Fibroblast of skin of back (primary cell): ENCODE results near the gene SMIM9.

Source experiments
- DNase-seq: peaks from one replicate; pipeline ENCODE4 v3.0.0-alpha.2; 2013

SMIM9 gene

DNA sequence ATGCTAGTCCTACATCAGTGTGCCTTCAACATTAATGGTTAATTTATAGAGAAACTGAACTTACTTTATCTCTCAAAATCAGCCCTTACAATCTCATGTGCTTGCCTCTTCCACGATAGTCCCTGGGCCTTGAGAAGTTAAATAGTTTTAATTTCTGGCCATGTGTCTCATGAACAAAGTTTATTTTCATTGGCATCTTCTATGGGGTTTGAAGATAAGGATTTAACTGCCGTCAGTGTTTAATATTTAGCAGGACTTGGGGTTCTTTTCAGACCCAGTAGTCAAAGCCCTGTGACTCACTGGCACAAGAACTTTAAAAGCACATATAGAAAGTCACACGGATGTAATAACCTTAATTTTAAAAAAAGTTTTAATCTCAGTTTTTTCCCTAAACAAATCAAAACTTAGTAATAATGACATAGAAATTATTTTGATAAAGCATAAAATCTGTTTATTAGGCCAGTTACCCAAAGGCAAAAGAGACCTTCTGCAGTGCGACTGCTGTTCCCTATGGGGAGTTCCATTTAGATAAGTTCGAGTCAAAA, 19.1 kb downstream of the SMIM9 start:
- DNase-seq = peak; percentile 13

DNA sequence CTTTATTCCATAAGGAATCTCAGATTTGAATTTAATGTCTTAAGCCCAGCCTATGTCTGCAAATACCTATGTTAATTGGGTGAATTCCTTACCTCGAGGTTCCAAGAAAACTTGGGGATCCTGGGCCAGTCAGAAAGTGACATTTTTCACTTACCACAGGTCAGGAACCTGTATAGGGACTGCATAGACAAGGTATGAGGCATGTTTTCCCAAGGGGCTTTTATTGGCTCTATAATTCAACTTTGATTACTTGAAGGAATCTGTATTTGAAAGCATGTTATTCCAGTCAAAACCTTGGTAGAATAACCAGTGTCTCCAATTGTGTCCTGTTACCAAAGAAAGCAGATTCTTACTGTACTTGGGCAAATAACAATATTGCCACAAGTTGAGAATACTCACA, 20.7 kb downstream of the SMIM9 start:
- no peak for DNase-seq

DNA sequence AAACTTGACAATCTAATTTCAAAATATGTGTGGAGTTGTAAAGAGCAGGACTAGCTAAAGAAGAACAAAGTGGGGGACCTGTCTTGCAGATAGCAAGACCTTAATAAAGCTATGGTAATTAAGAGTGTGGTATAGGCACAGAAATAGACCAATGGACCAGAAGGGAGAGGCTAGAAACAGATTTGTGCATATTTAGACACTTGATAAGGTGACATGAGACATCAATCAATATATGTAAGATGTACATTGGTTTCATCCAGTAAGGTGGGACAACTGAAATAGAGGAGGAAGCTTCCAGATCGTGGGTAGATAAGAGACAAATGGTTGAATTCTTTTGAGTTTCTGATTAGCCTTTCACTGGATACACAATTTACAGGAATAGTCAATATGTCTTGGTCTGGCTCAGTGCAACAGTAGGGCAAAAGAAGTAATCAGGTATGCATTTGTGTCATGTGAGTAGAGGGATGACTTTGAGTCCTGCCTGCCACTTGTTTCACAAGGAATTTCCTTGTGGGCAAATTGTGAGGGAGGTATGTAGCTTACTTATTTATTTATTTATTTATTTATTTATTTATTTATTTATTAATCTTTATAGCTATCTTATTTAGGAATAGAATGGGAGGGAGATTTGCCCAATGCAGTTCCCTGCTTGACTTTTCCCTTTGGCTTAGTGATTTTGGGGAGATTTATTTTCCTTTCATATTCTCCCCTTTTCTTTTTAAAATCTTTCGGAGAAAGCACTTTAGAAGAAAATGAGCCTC, 21.9 kb downstream of the SMIM9 start:
- no peak for DNase-seq

DNA sequence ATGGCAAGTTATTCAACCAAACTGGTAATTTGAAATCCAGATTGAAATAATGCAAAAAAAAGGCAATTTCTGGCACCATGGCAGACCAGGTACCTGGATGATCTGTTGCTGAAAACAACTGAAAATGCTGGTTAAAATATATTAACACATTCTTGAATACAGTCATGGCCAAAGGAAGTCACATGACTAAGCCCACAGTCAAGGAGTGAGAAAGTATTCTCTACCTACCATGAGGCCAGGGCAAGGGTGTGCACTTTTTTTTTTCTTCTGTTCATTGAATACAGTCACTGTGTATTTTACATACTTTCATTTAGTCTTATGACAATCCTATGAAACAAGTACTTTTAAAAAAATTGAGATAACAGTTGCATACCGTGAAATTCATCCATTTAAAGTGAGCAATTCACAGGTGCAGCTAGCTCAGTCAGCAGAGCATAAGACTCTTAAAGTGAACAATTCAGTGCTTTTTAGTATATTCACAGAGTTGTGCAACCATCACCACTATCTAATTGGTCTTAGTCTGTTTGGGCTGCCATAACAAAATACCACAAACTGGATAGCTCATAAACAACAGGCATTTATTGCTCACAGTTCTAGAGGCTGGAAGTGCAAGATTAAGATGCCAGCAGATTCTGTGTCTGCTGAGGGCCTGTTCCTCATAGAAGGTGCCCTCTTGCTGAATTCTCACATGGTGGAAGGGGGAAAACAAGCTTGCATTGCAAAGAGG, 24.4 kb downstream of the SMIM9 start:
- no peak for DNase-seq

DNA sequence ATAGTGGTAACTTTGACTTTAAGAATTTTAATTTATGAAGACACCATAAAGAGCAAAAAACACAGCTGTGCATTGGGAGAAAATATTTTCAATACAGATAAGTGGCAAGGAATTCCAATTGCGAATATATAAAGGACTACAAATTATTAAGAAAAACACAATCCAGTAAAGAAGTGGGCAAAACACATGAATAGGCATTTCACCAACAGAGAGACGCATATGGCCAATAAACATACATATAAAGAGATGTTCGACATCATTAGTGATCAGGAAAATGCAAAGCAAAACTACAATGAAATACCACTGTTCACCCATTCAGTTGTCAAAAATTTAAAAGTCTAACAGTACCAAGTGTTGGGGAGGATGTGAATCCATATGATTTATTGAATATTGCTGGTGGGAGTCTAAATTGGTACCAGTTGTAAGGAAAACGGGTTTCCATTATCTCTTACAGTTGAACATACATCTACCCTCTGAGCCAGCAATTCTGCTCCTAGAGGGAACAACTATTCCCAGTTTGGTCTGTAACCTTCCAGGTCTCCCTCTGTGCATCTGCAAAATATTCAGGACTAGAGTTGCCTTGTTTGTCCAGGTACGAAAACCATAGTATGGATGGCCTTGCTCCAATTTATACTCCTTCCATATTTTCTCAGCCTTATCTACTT, 27.5 kb downstream of the SMIM9 start:
- DNase-seq = no peak

DNA sequence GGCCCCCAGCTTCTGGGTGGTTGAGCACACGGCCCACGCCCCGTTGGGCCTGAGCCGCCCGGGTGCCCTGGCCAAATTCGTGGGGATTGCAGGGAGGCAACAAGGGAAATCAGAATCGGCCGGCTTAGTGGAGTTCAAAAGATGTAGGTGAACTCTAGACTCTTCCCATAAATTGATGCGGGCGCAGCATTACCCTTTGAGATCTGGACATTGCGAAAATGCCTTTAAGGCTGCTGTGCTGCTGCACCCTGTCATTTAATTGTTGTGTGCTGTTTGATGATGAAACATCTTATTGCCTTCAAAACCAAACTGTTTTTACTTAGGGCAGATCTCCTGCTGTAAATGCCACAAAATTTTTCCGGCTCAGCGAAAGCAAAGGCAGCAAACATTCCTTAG, 28.8 kb downstream of the SMIM9 start:
- DNase-seq = peak; percentile 13

DNA sequence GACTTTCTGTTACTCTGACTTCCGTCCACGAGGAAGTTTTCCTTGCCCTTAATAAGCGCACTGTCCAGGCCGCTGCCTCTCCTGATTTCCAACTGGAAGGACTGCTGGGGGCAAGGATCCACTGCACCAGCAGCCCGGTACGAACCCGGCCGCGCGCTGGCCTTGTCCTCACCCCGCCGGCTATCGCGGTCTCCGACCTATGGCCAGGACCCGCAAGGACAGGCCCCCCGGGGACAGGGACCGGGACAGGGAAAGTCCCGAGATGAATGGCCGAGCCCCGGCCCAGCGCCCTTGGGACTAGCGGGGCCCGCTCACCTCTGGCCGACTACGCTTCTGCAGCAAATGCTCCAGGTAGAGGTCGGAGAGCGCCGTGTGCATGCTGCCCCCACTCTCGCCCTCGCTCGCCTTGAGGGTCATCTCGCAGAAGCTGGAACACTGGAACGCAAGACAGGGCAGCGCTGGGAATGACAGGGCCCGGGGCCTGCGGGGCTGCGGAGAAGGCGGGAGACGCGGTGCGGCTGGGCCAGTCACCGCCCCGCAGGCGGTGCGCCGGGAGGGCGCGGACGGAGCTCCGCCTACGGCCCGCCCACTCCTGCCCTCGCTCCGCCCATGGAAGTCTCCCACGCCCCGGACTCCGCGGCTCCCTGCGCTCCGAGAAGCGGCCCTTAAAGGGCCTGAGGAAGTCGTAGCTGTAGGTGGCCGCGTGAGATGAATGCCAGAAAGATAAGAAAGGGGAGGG, 29.3 kb downstream of the SMIM9 start, which contains the start of gene MPP1:
MPP1 (minus strand) TSS at position 529 of the 739 bp plus-strand sequence; CDS start at position 417, 112 bp downstream.
- DNase-seq = peak; percentile 67

DNA sequence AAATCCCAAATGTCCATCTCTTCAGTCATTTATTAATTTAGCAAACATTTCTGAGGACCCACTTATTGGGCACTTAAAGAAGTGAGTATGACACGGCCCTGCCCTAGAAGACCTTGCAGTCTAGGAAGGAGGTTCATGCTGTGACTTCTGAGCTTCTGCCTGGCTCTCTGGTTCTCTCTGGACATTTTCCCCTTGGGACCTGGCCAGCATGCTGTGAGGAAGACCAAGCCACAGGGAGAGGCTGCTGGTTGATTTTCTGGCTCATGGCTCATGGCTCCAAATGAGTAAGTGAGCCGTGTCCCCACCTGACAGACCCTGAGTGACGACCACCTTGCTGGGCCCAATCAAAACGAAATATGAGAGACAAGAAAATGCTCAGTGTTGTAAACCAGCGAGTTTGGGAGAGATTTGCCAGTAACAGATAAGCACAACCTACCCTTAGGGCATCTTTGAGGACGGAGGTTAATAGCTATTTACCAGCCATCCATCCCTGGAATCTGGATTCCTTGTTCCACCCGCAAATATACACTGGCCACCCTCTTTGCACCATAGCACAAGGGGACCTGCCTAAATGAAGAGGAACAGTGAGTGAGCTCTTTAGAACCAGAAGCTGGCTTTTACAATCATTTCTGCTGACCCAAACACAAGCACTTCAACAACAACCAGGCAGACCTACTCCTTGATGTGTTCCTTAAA, 30.1 kb downstream of the SMIM9 start:
- no peak for DNase-seq

DNA sequence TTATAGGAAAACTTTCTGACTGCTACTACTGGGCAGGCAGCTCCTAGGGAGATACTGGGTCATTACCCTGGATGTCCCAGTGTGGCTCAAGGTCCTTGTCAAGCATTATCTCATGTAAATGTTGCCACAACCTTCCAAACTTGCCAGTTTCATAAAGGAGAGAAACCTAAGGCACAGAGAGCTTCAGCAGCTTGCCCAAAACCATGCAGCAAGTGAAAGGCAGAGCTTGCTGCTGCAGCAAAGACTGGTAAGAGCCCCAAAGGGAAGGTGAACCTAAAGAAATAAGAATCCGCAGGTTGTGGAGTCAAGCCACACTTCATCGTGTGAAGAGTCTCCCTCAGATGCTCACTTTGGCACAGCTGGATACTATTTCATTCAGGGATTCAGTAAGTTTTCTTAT, 31.5 kb downstream of the SMIM9 start:
- no peak for DNase-seq

DNA sequence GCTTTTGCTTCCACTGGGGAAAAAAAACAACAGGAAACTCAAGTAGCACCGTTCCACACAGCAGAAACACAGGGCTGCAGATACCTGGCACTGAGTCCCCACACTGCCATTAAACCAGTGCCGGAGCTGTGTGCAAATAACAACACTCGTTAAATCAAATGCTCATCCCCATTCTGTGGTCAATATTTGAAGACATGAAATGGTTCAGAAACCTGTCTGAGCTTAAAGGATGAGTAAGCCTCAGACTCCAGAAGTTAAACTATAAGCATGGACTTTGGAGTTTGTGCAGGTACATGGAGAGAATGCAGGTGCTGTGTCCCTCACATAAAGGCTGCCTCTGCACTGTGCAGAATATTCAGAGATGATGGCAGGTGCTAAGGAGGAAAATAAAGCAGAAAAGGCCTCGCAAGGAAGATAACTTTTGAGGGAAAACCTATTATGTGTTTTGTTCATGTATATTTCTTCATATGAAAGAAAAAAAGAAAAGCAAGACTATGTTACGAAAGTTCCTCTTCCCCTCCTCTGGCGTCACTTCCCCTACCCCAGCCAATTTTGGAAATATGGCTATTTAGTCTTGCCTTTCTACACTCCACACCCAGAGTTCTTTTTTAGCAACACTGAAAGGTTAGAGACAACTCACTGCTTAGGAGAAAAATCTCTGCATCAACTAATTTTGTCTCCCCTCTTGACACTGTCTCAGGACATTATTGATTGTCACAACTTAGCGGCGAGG, 33.8 kb downstream of the SMIM9 start:
- DNase-seq = no peak

DNA sequence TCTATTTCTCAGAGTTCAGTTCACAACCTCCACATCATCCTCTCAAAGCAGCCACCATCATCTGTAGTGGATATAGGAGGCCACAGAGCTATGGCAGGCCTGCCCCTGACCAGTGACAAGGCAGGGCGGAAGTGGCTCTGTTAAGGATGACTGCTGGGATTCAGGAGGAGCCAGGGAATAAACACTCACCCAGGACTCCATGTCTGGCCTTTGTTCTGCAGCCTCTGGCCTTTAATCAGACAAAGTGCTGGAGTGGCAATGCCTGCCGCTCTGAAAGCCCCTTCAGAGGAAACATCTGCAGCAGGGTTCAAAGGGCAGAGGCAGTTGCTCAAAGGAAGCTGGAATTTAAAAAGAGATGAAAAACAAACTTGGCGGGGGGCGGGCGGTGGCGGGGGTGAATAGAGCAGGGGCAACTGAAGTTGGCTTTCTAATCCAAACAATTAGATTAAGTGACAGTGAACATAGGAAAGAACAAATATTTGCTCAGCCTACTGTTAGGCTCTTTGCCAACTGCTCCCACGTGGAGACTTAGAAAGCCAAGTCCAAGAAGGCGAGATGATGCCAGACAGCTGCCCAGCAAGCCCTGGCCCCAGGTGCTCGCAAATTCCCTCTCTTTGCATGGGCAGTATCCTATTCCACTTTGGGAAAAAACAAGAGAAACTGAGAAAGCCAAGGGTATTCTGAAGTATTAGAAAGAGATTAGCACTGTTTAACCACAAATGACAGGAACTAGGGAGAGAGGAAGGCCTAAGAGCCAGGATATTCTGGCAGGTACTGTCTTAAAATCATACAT, 34.7 kb downstream of the SMIM9 start:
- DNase-seq = no peak

DNA sequence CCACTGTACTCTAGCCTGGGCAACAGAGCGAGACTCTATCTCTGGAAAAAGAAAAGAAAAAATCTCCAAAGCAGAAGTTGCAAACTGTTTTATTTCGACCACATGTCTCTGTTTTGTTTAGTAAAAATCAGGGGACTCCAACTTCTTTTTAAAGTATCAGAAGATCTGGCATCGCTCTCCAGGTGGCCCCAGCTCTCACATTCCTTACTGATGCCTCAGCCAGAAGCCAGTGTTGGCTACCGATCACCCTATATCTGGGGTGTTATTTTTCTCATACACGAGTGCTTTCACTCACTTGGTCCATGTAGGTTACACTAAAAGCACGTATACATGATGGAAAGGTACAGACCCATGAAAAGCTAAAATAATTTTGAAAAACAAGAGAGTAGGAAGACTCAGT, 37.5 kb downstream of the SMIM9 start:
- no peak for DNase-seq

DNA sequence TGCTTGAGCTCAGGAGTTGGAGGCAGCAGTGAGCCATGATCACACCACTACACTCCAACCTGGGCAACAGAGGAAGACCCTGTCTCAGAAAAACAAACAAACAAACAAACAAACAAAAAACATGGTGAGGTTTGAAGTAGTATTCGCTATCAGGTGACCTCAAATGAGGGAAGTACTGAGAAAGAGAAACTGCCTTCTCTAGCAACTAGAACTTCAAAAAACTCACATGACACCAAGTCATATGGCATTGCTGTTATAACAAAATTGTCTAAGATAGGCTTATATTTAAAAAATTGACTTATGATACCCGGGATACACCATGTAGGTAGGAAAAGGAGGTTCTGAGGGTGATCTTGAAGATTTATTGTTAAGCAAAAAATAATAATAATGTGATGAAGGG, 39.4 kb downstream of the SMIM9 start:
- no peak for DNase-seq

DNA sequence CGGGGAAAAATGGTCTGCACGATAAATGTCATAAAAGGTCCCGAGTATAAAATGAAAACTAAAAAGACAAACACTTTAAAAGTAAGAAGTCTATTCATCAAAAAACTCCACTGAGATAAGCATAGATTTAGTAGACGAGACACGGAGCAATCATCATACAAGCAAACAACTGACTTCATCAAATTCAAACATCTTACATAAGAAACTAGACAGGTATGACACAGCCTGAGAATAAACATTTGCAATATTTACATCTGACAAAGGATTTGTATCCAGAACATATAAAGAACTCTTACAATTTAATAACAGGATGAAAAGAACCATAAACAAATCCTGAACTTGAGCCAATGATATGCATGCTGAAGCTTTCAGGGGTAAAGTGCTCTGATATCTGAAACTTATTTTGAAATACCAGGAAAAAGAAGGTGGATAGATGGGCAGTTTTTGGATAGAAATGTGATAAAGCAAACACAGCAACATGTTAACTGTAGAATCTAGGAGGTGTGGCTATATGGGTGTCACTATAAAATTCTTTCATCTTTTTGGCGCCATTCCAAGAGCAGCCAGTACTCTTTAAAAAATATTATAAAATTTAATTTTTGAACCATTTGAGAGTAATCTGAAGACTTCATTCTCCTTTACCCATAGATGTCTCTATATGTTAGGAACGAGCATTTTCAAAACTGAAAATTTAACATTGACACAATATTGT, 41.2 kb downstream of the SMIM9 start:
- DNase-seq = no peak

DNA sequence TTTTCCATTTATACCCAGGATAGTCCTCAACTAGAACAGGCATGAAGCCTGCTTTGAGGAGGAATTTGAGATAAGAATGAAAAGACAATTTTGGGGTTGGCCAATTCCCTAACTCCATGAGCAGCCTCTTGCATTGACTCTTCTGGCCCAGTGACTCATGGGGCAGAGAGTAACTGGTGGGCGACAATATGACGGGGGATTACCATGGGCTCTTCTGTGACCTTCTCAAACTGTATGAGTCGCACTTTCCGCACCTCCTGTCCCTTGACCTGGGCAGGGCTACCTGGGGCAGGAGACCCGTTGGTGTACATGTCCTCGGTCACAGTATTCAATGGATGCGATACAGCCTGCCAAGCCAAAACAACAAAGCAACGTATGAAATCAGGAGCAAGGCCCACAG, 42.5 kb downstream of the SMIM9 start:
- no peak for DNase-seq

DNA sequence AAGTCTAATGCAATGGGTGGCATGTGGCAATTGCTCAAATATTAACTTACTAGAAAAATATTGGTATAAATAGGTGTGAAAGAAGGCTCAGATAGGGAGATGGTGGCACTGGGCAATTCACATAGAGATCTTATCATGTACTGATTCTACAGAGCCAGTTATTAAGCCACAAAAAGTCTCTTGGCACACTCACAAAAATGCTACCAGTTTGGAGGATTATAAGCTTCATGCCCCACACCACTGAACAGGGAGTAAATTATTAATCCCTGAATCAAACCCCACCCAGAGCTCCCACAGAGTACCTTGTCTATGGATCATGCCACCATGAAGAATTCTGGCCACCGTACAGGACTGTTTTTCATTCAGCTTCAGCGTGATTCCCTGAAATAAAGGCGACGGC, 43.0 kb downstream of the SMIM9 start:
- no peak for DNase-seq

DNA sequence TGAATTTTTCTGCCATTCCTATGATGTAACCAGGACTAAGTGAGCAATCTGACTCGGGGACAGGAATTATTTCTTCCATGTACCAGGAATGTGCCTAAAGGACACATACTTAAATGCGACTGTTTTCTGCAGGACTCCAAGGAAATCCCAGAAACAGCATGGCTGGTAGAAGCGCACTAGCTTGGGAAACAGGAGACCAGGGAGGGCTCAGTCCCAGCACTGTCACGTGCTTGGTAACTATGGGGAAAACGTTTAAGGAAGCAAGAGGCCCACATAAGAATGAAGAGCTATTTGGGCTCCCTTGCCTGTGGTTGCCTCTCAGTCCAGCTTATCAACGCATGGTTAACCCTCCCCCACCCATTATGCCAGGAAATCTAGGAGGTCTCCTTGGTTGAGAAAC, 48.7 kb downstream of the SMIM9 start:
- DNase-seq = peak; percentile 2

DNA sequence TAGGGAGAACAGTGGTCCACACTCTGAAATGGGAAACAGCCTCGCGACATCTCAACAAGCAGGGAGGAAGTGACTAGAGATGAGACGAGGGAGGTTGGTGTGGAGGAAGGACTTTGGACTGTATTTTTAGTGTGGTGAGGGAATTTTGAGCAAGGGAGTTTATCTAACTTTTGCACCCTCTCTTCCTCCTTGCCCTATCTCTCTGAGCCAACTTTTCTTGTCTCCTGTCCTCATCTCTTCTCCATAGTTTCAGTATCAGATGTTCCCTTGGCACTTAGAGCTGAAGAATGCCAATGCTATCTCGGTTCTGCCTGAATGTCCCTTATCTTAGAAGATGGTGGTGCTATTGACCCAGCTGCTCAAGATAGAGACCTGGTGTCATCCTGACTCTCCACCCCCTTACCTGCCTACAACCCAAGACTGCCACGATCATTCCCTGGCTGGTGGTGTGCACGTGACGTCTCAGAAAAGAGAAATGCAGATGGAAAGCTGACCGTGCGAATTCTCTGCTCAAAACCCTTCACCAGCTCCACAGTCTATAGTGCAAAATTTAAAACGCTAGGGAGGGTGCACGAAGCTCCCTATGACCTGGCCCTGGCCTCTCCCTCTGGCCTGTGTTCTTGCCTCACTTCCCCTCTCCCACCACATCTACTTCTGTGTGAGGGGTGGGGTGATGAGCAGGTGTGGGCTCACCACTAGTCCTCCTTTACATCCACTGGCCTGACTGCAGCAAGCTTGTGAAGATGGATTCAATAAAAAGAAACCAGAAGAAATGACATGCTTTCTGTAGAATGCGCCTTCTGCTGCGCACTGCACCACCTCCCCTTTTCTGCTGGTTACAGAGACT, 50.1 kb downstream of the SMIM9 start:
- no peak for DNase-seq

DNA sequence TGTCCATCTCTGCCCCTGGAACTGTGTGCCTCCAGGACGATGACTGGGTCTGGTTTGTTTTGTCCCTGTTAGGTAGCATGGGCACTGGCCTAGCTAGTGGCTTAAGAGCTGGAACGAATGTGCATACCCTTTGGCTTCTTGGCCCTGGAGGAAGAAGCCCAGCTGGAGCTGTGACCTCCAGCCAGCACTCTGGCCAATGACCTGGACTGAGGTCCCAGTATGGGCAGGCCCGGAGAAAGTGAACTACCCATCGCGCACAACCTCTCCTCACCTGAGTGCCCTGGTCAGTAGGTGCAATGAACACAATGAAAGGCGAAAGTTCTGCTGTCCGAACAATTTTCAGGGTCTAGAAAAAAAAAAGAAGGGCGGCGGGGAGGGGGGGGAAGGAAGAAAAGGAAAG, 53.5 kb downstream of the SMIM9 start:
- DNase-seq = no peak
